Fibroblast of villous mesenchyme (primary cell): ENCODE measurements around the gene OSM. TPM values are rescaled to one million over a fixed set of nuclear protein-coding genes. Genes with fewer than 3 reads are reported as not detected.

Experiments used
- DNase-seq: peaks from one replicate; pipeline ENCODE4 v3.0.0-alpha.2; 2010; ENCODE audit warnings: low read depth
- H3K4me3 ChIP-seq: 2 replicates; pipeline ENCODE4 v1.5.1; 2011; ENCODE audit warnings: low read depth, mild to moderate bottlenecking, low read length
- CTCF ChIP-seq: IDR thresholded peaks from 2 replicates; pipeline ENCODE4 v1.5.1; 2012; ENCODE audit warnings: low read depth, mild to moderate bottlenecking, low read length; ENCODE audit not compliant: insufficient read depth
- total RNA-seq: library from RNA; depleted of rRNA; stranded (reverse); fragments of >200 nt; gene quantifications from 2 replicates; pipeline ENCODE4 v1.2.3, GENCODE V29; 2012

Gene OSM
- total RNA-seq, 1 donor: 0.43 TPM

GRCh38 chr22:30244641-30245040 lies 22.0 kb downstream of the OSM start:
- DNase-seq: no peak
- no peak overlapping the region for H3K4me3 ChIP-seq
- TF ChIP-seq CTCF: no peak

GRCh38 chr22:30244066-30244465 lies 22.6 kb downstream of the OSM start:
- no peak for TF ChIP-seq CTCF
- no peak overlapping the region for H3K4me3 ChIP-seq
- no peak for DNase-seq

GRCh38 chr22:30243661-30244060 lies 23.0 kb downstream of the OSM start:
- TF ChIP-seq CTCF: no peak
- no peak for DNase-seq
- H3K4me3 ChIP-seq: no peak overlapping the region

GRCh38 chr22:30241576-30242371 lies 24.9 kb downstream of the OSM start:
- no peak for DNase-seq
- no peak for TF ChIP-seq CTCF
- H3K4me3 ChIP-seq: no peak overlapping the region

- TF ChIP-seq CTCF: no peak
- DNase-seq: no peak
- no peak overlapping the region for H3K4me3 ChIP-seq
Observed at GRCh38 chr22:30240541-30241417, 25.9 kb downstream of the OSM start.

GRCh38 chr22:30239488-30240405 lies 26.9 kb downstream of the OSM start:
- no peak for DNase-seq
- no peak for TF ChIP-seq CTCF
- H3K4me3 ChIP-seq: no peak overlapping the region
